HG03039 (cell line): ENCODE measurements around the gene MYORG.

Experiments
- ATAC-seq: cut with Tn5 transposase; IDR thresholded peaks from one replicate; pipeline ENCODE4 v1.9.1; 2021; ENCODE audit warnings: mild to moderate bottlenecking, moderate library complexity; ENCODE audit not compliant: unreplicated experiment

MYORG gene

DNA sequence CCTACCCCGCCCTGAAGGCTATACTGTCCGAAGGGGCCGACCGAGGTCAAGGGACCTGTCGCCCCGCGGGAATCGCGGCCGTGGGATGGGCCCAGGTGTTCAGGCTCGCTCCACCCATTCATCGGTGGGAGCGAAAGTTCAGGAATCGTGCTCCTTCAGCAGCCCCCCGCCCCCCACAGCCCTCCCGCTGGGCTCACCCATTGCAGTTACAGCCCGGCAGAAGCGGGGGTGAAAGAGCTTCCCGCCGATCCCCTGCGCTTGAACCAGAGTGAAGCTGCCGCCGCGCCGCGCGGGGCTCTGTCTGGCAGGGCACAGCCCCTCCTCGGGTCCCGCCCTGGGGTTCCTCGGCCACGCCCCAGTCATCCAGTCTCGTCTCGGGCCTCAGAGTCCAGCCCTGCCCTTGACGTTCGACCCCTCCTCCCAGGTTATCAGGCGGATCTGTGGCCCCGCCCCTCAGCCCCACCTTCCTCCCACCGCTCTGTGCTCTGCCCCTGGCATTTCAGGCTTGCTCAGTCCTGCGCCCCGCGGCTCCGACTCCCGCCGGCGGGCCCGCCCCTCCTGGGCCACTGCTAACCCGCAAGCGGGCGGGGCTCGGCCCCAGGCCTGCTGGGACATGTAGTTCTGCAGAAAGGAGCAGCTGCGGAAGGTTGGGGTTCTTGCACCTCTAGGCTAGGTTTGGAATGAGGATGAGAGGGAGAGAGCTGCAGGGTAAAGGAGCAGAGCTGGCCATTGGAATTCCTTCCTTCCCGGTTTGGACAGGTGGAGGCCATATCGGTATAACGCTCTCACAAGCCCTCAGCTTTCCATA is at the start of gene MYORG:
Gene MYORG, minus strand, starts transcription at position 303 of the 808 bp plus-strand sequence. CDS start 3,955 bp downstream, outside the sequence.
- peak; percentile 76 for ATAC-seq

- no peak for ATAC-seq
These were observed 43.2 kb upstream of the MYORG start for GRCh38 chr9:34419716-34420504.

GRCh38 chr9:34417734-34418133 is 41.0 kb upstream of the MYORG start:
- ATAC-seq: no peak

GRCh38 chr9:34413231-34413852 is 36.6 kb upstream of the MYORG start:
- ATAC-seq: no peak

- ATAC-seq: no peak
These were observed 35.6 kb upstream of the MYORG start for GRCh38 chr9:34412336-34412735.

- ATAC-seq: no peak
These were observed 32.5 kb upstream of the MYORG start for GRCh38 chr9:34409154-34409553.

DNA sequence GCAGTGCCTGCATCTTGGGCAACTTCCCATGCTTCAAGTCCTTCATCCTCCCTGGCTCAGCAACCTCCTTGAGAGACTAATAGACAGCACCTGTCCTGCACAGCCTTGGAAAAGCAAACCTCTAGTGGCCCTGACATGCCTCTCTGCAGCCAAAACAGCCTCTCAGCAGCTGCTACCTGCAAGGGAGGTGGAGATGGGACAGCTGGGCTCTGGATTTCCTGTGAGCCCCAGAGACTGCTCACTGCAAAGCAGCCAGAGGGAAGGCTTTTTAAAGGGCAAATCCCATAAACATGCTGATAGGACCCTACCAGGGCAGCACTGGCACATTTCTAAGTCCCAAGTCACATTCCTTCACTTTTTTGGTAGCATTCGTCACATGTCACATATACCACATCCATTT is 31.5 kb upstream of the MYORG start:
- no peak for ATAC-seq

DNA sequence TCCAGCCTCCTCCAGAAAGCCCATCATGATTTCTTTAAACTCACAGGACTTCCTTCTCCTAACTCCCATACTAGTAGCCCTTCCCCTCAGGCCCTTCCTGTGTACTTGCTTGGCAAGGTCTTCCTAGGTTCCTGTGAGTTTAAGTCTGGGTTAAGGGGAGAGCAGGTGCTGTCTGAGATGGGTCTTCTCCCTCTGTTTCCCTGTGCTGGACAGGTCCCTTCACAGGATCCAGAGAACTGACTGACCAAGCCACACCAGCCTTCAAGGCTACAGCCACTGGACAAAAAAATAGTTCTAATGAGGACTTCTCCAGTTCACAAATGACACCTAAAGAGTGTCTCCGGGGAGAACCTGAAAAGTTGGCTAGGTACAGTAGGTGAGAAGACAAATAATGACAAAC is 29.5 kb upstream of the MYORG start:
- ATAC-seq: no peak

GRCh38 chr9:34405719-34406118 is 29.0 kb upstream of the MYORG start:
- ATAC-seq: no peak

DNA sequence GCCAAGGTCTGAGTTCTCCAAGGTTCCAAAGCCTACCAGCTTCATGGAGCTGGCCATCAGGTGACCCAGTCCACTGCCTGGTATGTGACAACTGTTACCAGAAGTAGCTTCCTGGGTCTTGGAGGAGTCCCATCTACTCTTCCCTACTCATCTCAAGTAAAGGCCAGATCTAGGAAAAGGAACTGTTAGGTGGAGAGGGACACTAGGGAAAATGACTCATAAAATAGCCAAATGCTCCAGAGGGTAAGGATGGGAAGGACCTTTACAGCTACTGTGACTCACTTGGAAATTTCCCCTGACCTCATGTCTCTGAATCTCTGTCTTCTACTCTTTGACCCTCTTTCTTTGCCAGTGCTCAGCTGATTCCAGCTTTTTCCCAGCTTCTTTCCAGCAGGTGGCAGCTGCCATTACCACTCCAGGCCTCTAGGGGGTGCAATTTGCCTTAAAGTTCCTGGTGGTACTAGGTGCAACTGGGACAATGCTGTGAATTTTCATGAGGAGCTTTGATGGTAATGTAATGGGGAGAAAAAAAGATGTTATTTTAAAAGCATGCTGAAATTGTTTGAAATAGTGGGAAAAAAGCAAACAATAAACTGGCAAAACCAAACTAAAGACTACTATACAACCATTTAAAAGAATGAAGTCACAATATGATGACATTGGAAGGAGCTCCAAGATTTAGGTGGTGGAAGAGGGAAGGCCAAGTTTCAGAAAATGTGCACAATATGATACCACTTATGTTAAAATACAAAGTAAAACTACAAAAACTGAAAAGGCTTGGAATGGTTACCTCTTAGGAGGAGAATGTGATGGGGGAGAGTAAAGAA is 27.1 kb upstream of the MYORG start:
- no peak for ATAC-seq

DNA sequence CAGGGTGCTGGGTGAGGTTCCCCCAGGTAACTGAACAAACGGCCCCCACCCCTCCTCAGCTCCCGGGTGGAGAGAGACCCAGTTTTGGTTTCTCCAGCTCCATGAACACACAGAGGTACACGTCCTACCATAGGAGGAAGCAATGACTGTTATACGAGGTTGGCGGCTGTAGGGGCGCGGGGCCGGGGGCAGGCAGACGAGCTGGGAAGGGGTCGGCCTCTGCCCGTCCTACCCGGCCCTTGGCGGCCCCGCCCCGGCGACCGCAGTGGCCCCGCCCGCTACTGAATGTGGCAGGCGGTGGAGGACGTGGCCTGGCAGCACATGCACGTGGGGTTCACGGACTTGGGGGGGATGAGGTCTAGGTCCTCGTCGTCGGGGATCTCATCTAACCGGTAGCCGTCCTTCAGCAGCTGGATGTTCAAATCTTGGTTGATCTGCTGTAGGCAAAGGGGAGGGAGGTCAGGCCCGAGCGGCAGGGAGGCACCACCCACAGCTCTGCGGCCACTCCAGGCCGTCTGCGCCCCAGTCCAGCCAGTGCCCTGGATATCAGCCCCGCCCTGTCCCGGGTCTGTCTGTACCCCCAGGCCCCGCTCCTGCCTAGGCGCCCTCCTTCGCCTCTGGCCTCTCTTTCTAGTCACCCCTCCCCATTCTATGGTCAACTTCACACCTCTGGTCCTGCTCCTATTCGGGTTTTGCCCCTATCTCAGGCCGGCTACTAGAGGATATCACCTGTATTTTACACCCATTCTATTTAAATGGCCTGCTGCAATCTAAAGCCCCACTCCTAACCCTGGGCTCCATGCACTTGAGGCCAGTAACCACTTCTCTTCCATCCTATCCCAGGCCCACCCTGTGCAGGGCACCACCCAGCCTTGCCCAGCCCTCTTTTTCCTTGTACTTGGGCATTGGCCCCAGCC is 24.2 kb upstream of the MYORG start:
- no peak for ATAC-seq

- ATAC-seq: no peak
These were observed 23.6 kb upstream of the MYORG start for GRCh38 chr9:34400275-34400674.

GRCh38 chr9:34399729-34400128 is 23.0 kb upstream of the MYORG start:
- ATAC-seq: no peak

- no peak for ATAC-seq
These were observed 22.2 kb upstream of the MYORG start for GRCh38 chr9:34398875-34399274.

- no peak for ATAC-seq
These were observed 19.8 kb upstream of the MYORG start for GRCh38 chr9:34396276-34397214.

GRCh38 chr9:34392511-34392910 is 15.8 kb upstream of the MYORG start:
- ATAC-seq: no peak

- no peak for ATAC-seq
These were observed 10.5 kb upstream of the MYORG start for GRCh38 chr9:34387239-34387638.

- ATAC-seq: no peak
These were observed 10.0 kb upstream of the MYORG start for GRCh38 chr9:34386656-34387055.
